HEK293T (cell line): Measurements from ENCODE around the gene SH3PXD2A.
A peak's percentile ranks its signal among the peaks of the same experiment; 100 is the strongest.

Experiments used
- CTCF ChIA-PET: fragments of 350-600 bp; formaldehyde crosslinking; extraction: SDS; loops from one replicate; lab custom pipeline; 2021; ENCODE audit warnings: antibody characterized with exemption, inconsistent platforms; lab: Yijun Ruan, JAX
- POLR2A ChIA-PET: fragments of 350-600 bp; formaldehyde crosslinking; extraction: SDS; loops from one replicate; lab custom pipeline; 2020; ENCODE audit warnings: antibody characterized with exemption, inconsistent platforms; lab: Yijun Ruan, JAX
- DNase-seq: peaks from one replicate; pipeline ENCODE4 v3.0.0; 2012; ENCODE audit warnings: mixed read lengths; ENCODE audit errors: extremely low spot score
- ARNT ChIP-seq: fragments of 450-650 bp; IDR thresholded peaks from 2 replicates; pipeline ENCODE4 v1.6.1; 2017; ENCODE audit warnings: mild to moderate bottlenecking
- BHLHE40 ChIP-seq: fragments of 450-650 bp; IDR thresholded peaks from 2 replicates; pipeline ENCODE4 v1.6.1; 2016; ENCODE audit warnings: mild to moderate bottlenecking, moderate library complexity, borderline replicate concordance
- CTBP1 ChIP-seq: fragments of 450-650 bp; IDR thresholded peaks from 2 replicates; pipeline ENCODE4 v1.6.1; 2016; ENCODE audit warnings: borderline replicate concordance
- ELF4 ChIP-seq: fragments of 450-650 bp; IDR thresholded peaks from 2 replicates; pipeline ENCODE4 v1.6.1; 2017; ENCODE audit warnings: antibody characterized with exemption
- FOXA1 ChIP-seq: fragments of 450-650 bp; IDR thresholded peaks from 2 replicates; pipeline ENCODE4 v1.6.1; 2016; ENCODE audit warnings: mild to moderate bottlenecking
- FOXK2 ChIP-seq: fragments of 450-650 bp; IDR thresholded peaks from 2 replicates; pipeline ENCODE4 v1.6.1; 2016; ENCODE audit warnings: mild to moderate bottlenecking
- FOXM1 ChIP-seq: fragments of 450-650 bp; IDR thresholded peaks from 2 replicates; pipeline ENCODE4 v1.6.1; 2017; ENCODE audit warnings: mild to moderate bottlenecking, borderline replicate concordance
- HDGF ChIP-seq: fragments of 450-650 bp; IDR thresholded peaks from 2 replicates; pipeline ENCODE4 v1.6.1; 2017; ENCODE audit warnings: antibody characterized with exemption, borderline replicate concordance
- L3MBTL2 ChIP-seq: fragments of 450-650 bp; conservative IDR thresholded peaks from 2 replicates; pipeline ENCODE4 v1.6.1; 2016; ENCODE audit warnings: mild to moderate bottlenecking
- LEF1 ChIP-seq: fragments of 450-650 bp; IDR thresholded peaks from 2 replicates; pipeline ENCODE4 v1.6.1; 2017; ENCODE audit warnings: mild to moderate bottlenecking, borderline replicate concordance
- NFRKB ChIP-seq: fragments of 450-650 bp; IDR thresholded peaks from 2 replicates; pipeline ENCODE4 v1.6.1; 2016; ENCODE audit warnings: mild to moderate bottlenecking, moderate library complexity
- SP1 ChIP-seq: fragments of 450-650 bp; IDR thresholded peaks from 2 replicates; pipeline ENCODE4 v1.6.1; 2017
- SUZ12 ChIP-seq: fragments of 450-650 bp; IDR thresholded peaks from 2 replicates; pipeline ENCODE4 v1.6.1; 2016; ENCODE audit warnings: mild to moderate bottlenecking
- TARDBP ChIP-seq: fragments of 450-650 bp; IDR thresholded peaks from 2 replicates; pipeline ENCODE4 v1.6.1; 2016
- ZNF384 ChIP-seq: fragments of 450-650 bp; IDR thresholded peaks from 2 replicates; pipeline ENCODE4 v1.6.1; 2016
- TF ChIP-seq, protein P1 (sequence below): fragments of 450-650 bp; IDR thresholded peaks from 2 replicates; pipeline ENCODE4 v1.6.1; 2016

The SH3PXD2A gene

DNA sequence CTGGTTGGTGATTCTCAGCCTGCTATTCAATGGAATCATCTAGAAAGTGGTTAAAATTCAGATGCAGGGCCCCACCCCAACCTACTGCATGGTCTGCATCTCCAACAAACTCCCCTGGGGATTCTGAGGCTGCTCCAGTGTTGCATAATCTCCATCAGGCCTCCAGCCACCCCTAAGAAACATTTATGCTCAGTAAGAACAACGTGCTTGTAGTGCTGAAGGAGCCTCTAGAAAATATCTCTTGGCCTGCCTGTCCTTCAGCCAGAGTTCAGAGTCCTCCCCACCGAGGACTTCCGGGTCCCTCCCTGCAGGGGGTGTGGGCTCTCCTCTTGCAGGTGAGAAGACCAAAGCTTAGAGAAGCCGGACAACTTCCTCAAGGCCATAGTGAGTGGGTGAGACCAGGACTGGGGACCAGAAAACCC lies 159.8 kb downstream of the SH3PXD2A start:
- TF ChIP-seq FOXA1 (no peak), HDGF (no peak), SP1 (no peak), BHLHE40 (no peak), SUZ12 (no peak), TARDBP (no peak), CTBP1 (no peak), ARNT (no peak), FOXM1 (no peak), LEF1 (no peak), FOXK2 (no peak), NFRKB (no peak), L3MBTL2 (no peak), ZNF384 (no peak), ELF4 (no peak)
- TF ChIP-seq, protein P1, sequence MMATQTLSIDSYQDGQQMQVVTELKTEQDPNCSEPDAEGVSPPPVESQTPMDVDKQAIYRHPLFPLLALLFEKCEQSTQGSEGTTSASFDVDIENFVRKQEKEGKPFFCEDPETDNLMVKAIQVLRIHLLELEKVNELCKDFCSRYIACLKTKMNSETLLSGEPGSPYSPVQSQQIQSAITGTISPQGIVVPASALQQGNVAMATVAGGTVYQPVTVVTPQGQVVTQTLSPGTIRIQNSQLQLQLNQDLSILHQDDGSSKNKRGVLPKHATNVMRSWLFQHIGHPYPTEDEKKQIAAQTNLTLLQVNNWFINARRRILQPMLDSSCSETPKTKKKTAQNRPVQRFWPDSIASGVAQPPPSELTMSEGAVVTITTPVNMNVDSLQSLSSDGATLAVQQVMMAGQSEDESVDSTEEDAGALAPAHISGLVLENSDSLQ, result no peak
- ChIA-PET CTCF (interaction anchor here (1.2 to 2.2 kb wide), 3 partner anchors 9 to 15 kb away, joined by 3 to 21 read pairs (median 10); no protein-coding TSS in a partner anchor), POLR2A (no interaction called here)
- DNase-seq, result no peak

- no peak for TF ChIP-seq FOXK2
- TF ChIP-seq LEF1, result no peak
- TF ChIP-seq L3MBTL2, result no peak
- TF ChIP-seq SP1, result no peak
- no peak for TF ChIP-seq FOXM1
- TF ChIP-seq NFRKB, result no peak
- TF ChIP-seq SUZ12, result no peak
- ChIA-PET POLR2A (no interaction called here), CTCF (interaction anchor here (0.8 to 1.7 kb wide), 2 partner anchors 13 to 191 kb away, joined by 3 to 4 read pairs; no protein-coding TSS in a partner anchor)
- no peak for DNase-seq
Measured at GRCh38 chr10:103693812-103694205, 161.6 kb downstream of the SH3PXD2A start.

DNA sequence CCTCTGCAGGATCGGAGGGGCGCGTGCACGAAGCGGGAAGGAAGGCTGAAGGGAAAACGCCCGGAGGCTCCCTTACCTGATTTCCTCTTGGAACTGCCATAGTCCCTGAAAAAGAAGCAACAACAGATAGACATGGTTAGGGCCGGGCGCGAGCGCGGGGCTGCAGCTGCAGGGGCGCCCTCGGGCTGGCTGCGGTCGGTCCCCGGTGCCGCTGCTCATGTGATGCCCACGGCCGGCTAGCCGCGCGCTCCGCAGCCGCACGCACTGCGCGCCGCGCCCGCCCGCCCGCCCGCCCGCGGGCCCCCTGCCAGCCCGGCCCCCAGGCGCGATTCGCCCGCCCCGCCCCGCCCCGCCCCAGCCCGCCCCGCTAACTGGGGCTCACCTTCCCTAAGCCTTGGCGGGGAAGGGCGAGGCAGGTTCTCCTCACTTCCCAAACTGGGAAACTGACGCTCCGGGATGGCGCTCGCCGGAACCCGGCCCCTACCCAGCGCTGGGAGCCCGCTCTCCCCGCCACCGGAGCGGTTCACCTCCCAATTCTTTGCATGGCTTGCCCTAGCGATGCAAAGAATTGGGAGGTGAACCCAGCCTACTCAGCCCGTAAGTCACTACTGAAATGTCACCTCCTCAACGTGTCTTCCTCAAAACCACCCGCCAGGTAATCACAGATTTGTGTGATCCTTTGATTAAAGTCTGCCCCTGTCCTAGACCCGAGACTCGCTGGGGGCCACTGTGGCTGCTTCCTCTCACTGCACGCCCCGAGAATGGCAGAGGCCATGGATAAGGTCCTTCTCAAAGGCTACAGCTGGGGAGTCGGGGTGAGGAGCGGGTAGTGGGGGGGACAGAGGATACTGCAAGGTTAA lies 162.2 kb downstream of the SH3PXD2A start:
- peak; percentile 61 for DNase-seq
- ChIA-PET POLR2A (no interaction called here), CTCF (interaction anchor here (0.8 to 1.7 kb wide), 2 partner anchors 14 to 192 kb away, joined by 3 to 4 read pairs; no protein-coding TSS in a partner anchor)
- TF ChIP-seq HDGF (no peak), SUZ12 (no peak), FOXK2 (no peak), TARDBP (no peak), CTBP1 (no peak), LEF1 (no peak), ZNF384 (no peak), SP1 (no peak), FOXA1 (no peak), L3MBTL2 (no peak; the same call in 1 of the 2 replicates), ARNT (no peak)

DNA sequence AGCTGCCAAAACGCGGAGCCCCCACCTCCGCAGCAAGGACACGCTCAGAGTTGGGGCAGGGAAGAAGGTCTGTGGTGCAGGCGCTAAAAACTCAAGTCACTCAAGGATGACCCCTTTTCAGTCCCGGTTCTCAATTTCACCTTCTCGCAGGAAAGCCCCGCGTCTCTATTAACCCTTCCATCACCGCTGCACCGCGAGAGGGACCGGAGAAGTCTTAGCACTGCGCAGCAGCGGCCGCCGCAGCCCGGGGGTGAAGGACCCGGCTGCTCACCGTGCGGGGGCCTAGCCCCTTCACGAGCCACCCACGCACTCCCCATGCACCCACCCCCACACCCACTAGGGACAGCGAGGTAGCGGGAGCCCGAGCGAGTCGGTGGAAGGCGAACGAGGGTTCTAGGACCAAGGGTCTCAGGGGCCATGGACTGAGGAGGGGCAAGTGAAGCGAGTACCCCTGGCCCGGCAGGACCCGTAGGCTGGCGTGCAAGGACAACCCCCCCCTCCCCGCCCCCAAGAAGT lies 162.9 kb downstream of the SH3PXD2A start:
- no peak for TF ChIP-seq FOXM1
- no peak for DNase-seq
- ChIA-PET CTCF (no interaction called here), POLR2A (no interaction called here)

DNA sequence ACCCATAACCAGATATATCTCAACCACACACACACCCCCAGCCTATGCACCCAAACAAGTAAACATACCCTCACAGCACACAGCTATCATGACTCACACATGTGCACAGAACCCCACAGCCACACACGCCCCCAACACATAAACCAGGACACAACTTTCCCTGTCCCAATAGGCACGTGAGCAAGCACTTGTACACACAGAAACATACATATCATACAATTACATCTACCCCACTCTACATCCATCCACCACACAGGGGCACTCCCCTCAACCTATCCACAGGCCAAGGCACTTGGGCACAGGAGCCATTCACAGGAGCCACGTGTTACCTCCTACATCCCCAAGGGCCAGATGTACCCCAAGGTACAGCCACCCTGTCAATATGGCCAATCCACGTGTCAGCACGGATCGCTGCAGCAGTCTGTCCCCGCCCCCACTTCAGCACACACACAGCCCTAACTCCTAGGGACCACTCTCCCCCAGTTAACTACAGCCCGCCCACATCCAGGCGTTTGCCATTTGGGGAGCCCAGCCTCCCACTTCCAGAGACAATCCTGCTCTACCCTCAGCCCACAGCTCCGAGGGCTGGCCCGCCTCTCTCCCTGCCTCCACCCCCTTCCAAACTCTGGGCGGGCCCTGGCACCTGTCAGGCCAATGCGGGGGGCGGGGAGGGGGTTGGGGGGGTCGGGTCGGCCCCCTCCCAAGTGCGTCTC lies 163.5 kb downstream of the SH3PXD2A start:
- no peak for TF ChIP-seq HDGF
- TF ChIP-seq BHLHE40, result no peak
- no peak for TF ChIP-seq ARNT
- no peak for TF ChIP-seq SP1
- no peak for TF ChIP-seq ELF4
- CTCF ChIA-PET, result no interaction called here
- no peak for DNase-seq
- POLR2A ChIA-PET, result no interaction called here

DNA sequence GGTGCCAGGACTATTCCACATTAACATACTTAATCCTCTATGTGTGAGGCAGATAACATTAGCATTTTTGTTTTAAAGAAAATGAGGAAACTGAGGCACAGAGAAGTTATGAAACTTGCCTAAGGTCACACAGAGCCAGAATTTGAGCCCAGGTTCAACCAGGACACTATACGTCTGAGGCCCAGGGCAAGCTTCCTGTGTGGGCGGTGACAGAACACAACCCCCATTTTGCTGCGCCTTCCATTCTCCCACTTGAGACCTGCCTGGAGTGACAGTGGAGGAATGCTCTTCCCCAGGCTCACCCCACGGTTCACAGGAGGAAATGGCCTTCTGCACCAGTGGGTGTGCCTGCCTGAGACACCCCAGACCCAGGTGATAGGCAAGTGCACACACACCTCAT lies 164.1 kb downstream of the SH3PXD2A start:
- POLR2A ChIA-PET, result no interaction called here
- DNase-seq, result no peak
- CTCF ChIA-PET, result no interaction called here
- TF ChIP-seq FOXM1 (no peak), SP1 (no peak), FOXA1 (no peak), L3MBTL2 (no peak), SUZ12 (no peak), ZNF384 (no peak), LEF1 (no peak), ELF4 (no peak), CTBP1 (no peak), NFRKB (no peak), HDGF (no peak), ARNT (no peak), BHLHE40 (no peak), FOXK2 (no peak), TARDBP (no peak)
- TF ChIP-seq, protein P1, result no peak
